GM08714 (cell line): ENCODE data around the gene PRAMEF7.
"Not testable (repeated sequence)": the region's sequence is repeated elsewhere in the genome, so short reads cannot be mapped to it uniquely, and the experiment has no call there.

ENCODE experiments used
- H3K4me3 ChIP-seq: fragments of 200-500 bp; sonication (Bioruptor generic); 2 replicates; pipeline ENCODE4 v1.5.1; 2014; ENCODE audit warnings: mild to moderate bottlenecking, low read length, inconsistent platforms

Gene PRAMEF7

DNA sequence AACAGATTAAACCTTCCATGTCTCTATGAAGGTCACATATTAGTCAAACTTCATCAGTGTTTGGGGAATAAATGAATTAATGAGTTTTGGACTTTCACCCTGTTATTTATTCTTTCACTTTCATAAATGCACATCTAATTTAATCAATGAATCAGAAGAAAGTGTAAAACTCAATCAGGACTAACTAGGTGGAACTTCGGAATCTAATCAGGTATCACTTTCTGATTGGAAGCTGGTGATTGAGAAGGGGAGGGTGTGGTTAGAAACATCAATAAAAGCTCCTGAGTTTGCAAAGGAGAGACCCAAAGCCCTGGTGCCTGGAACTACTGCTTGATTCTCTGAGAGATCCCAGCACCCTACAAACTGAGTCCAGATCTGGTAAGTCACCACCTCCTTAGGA lies at the start of gene PRAMEF7:
PRAMEF7 (plus strand) TSS at position 301 of the 400 bp plus-strand sequence. CDS start 1,083 bp downstream, outside the sequence.
- not testable (repeated sequence) for H3K4me3 ChIP-seq

DNA sequence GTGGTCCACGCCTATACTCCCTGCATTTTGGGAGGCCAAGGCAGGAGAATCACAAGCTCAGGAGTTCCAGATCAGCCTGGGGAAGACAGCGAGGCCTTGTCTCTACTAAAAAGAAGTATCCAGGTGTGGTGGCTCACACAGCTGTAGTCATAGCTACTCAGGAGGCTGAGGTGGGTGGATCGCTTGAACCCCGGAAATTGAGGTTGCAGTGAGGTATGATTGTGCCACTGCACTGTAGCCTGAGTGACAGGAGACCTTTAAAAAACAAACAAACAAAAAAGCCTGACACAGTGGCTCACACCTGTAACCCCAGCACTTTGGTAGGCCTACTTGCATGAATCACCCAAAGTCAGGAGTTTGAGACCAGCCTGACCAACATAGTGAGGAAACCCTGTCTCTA lies 38.0 kb upstream of the PRAMEF7 start:
- H3K4me3 ChIP-seq, result not testable (repeated sequence)

DNA sequence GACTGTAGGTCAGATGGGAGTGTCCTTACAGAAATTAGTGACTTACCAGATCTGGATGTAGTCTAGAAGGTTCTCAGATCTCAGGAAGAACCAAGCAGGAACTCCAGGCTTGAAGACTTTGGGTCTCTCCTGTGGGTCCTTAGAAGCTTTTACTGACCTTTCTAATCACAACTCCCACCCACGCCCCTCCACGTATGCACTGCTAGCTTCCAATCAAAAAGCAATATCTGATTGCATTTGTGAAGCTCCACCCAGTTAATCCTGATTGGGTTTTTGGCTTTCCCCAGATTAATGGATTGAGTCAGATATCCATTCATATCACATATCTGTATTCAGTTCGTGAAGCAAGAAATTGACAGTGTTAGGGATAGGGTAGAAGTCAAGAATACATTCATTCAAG lies 30.3 kb upstream of the PRAMEF7 start, which contains the start of gene PRAMEF4:
PRAMEF4 (minus strand) TSS at position 101 of the 400 bp plus-strand sequence. CDS start 2,807 bp downstream, outside the sequence.
- not testable (repeated sequence) for H3K4me3 ChIP-seq

DNA sequence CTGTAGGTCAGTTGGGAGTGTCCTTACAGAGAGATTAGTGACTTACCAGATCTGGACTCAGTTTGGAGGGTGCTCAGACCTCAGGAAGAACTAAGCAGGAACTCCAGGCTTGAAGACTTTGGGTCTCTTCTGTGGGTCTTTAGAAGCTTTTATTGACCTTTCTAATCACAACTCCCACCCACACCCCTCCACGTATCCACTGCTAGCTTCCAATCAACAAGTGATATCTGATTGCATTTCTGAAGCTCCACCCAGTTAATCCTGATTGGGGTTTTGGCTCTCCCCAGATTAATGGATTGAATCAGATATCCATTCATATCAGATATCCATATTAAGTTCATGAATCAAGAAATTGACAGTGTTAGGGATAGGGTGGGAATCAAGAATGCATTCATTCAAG lies 18.2 kb upstream of the PRAMEF7 start, which contains the start of gene PRAMEF10:
PRAMEF10 (minus strand) TSS at position 101 of the 400 bp plus-strand sequence. CDS start 2,423 bp downstream, outside the sequence.
- not testable (repeated sequence) for H3K4me3 ChIP-seq

DNA sequence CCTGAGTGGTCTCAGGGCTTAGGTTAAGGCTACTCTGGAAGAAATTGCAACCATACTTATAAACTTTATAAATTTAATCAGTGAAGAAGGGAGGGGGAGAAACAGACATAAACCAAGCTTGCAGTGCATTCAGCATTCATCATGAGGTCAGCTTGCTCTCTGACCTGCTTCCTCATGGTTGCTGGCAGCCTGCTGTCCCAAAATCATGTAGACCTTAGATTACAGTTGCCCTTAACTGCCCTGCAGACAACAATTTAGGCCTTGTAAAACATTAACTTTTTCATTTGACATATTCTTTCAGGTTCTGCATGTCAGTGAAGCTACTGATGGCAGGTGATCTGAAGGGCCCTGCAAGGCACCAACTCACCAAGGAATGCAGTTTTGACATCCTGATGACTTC lies 17.2 kb upstream of the PRAMEF7 start:
- not testable (repeated sequence) for H3K4me3 ChIP-seq

DNA sequence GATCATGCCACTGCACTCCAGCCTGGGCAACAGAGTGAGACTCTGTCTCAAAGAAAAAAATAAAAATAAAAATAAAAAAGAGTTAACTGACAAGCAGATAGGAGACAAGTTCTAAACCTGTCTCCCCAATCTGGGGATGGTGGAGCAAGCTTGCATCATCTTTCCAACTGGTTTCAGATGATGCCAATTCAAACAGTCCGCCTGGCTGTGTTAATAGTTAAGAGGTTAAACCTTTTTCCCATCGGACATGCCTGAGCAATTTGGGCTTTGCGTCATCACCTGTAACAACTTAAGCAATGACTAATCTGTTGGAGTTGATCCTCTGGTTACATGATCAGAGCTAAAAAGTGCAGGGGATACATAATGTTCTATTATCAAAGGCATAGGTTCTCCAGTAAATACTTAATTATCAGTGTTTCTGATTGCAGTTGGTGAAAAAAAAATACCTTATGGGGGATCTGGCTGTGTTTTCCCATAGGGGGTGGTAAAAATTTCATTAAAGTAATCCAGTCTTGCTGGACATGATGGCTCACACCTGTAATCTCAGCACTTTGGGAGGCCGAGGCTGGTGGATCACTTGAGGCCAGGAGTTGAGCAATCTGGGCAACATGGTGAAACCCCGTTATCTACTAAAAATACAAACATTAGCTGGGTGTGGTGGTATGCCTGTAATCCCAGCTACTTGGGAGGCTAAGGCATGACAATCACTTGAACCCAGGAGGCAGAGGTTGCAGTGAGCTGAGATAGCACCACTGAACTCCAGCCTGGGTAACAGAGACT lies 12.4 kb upstream of the PRAMEF7 start:
- not testable (repeated sequence) for H3K4me3 ChIP-seq

DNA sequence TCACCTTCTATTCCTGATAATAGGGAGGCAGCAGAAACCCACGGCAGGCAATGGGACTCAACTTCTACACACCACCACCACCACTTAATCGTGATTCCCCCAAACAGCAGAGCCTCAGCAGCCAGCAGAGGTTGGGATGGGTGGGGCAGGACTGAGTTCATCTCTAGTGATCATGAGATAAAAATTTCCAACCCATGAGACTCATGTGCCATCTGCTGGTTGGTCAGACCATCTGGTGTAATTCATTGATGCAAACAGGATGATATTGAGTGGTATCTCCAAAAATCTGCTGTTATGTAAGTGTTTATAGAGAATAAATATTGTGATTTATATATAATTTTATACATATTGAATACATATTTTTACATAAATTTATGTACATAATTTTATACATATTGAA lies 5.3 kb downstream of the PRAMEF7 start:
- H3K4me3 ChIP-seq, result not testable (repeated sequence)

DNA sequence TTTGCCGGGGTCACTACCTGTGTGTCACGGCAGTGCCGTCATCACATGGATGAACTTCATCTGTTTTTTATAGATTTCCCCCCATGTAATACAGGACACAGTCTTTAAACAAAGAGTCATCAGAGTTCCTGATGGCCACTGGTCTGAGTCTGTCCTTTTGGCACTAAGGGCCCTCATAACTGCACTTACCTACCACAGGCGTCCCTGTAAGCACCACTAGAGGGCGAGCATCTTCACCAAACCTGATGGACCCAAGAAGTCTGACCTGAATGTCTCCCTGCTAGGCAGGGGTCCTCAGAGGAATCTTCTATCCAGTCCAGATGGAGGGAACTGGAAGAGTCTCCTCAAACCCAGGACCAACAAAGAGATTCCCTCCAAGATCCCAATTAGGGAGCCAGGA lies 8.0 kb downstream of the PRAMEF7 start:
- H3K4me3 ChIP-seq, result not testable (repeated sequence)

DNA sequence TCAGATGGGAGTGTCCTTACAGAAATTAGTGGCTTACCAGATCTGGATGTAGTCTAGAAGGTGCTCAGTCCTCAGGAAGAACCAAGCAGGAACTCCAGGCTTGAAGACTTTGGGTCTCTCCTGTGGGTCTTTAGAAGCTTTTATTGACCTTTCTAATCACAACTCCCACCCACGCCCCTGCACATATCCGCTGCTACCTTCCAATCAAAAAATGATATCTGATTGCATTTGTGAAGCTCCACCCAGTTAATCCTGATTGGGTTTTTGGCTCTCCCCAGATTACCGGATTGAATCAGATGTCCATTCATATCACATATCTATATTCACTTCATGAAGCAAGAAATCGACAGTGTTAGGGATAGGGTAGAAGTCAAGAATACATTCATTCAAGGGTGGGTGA lies 31.1 kb downstream of the PRAMEF7 start, which contains the start of gene PRAMEF6:
PRAMEF6 (minus strand) TSS at position 101 of the 400 bp plus-strand sequence. CDS start 5,062 bp downstream, outside the sequence.
- not testable (repeated sequence) for H3K4me3 ChIP-seq
